ENCODE data around the gene PCNA. TPM values are rescaled to one million over a fixed set of nuclear protein-coding genes. Genes with fewer than 3 reads are reported as not detected.

The PCNA gene
- total RNA-seq, 1 donor from 2014 or later: 87.5 TPM

DNA sequence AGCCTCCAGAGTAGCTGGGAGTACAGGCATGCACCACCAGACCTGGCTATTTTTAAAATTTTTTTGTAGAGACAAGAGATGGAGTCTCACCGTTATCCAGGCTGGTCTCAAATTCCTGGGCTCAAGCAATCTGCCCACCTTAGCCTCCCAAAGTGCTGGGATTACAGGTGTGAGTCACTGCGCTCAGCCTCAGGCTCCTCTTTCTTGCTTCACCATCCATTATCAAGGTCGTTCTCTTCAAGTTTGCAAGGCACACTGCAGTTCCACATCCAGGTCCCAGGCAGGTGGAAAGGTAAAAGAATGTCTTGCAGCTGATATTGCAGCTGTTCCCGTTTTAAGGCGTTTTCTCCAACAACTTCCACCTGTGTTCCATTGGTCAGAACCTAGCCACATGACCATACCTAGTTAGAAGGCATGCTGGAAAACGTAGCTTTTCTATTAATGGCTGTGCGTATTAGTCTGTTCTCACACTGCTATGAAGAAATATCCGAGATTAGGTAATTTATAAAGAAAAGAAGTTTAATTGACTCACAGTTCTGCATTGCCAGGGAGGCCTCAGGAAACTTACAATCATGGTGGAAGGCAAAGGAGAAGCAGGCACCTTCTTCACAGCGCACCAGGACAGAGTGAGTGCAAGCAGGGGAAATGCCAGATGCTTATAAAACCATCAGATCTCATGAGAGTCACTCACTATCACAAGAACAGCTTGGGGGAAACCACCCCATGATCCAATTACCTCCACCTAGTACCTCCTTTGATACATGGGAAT, 51.7 kb downstream of the PCNA start:
- no peaks in the 10 kb centered on the region for H3K9me3 Mint-ChIP-seq
- H3K27me3 Mint-ChIP-seq (ENCODE audit: low read depth): no peaks in the 10 kb centered on the region
- H3K27ac Mint-ChIP-seq: no peak overlapping the region
- H3K4me1 Mint-ChIP-seq: no peaks in the 10 kb centered on the region
- DNase-seq (ENCODE audit: low spot score in 2 of 2, unreplicated experiment in 2 of 2): no peak
- H3K36me3 Mint-ChIP-seq: no peaks in the 10 kb centered on the region
- no peak for TF ChIP-seq CTCF (IDR thresholded peaks at IDR 0.05; ENCODE audit: unreplicated experiment)
- no peak overlapping the region for H3K4me3 Mint-ChIP-seq

DNA sequence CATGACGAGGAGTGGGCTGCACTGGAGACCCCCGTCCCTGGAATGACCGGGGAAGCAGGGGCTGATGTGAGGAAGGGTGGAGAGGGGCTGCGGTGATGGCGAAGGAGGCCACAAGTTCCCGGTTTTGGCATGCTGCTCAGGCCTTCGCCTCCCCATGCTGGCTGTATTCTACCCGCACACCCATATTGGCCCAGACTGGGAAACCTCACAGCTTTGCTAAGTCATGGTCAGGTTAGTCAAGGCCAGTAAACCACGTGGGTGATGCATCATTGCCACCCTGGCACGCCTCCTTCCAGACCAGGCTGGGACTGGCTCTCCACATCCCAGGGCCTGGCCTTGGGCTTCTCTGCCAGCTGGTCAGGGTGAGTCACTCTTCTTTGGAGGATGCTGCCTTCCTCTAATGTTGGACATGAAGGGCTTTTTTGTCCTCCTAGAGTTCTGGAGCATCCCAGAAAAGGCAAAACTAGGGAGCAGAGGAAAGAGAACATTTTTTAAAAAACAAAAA, 53.8 kb downstream of the PCNA start:
- Mint-ChIP-seq H3K4me3 (no peak overlapping the region), H3K4me1 (no peaks in the 10 kb centered on the region), H3K36me3 (no peaks in the 10 kb centered on the region), H3K9me3 (no peaks in the 10 kb centered on the region), H3K27ac (no peak overlapping the region), H3K27me3 (ENCODE audit: low read depth) (no peaks in the 10 kb centered on the region)
- DNase-seq (ENCODE audit: low spot score in 2 of 2, unreplicated experiment in 2 of 2): no peak
- TF ChIP-seq CTCF (IDR thresholded peaks at IDR 0.05; ENCODE audit: unreplicated experiment): no peak

DNA sequence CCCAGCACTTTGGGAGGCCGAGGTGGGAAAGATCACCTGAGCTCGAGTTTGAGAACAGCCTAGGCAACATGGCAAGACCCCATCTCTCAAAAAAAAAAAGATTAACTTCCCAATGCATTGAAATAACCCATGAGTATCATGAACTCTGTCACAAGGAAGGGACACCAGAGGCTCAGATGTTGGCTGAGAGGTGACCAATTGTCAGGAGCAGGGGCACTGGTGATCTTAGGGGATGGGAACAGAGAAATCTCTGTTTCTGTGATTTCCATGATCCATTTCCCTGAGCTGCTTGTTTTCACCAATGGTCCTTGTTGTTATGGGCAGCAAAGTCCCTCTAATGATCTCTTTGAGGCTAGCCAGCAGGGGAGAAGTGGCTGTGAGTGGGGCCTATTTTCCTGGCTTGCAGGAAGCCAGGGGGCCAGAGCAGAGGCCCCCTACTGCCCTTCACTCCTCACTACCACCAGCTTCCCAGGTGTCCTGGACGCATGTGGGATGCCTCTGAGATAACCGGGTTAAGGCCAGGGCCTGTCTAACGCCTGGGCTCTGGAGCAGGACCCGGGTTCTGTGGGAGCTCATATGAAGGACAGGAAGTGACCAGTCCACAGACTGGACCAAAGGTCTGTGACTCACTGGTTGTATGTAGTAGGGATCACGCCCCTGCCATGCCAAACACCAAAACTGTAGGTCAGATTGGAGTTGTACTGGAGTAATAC, 54.4 kb downstream of the PCNA start:
- no peak overlapping the region for H3K4me3 Mint-ChIP-seq
- H3K36me3 Mint-ChIP-seq: no peaks in the 10 kb centered on the region
- no peaks in the 10 kb centered on the region for H3K4me1 Mint-ChIP-seq
- DNase-seq (ENCODE audit: low spot score in 2 of 2, unreplicated experiment in 2 of 2): no peak
- TF ChIP-seq CTCF (IDR thresholded peaks at IDR 0.05; ENCODE audit: unreplicated experiment): no peak
- H3K9me3 Mint-ChIP-seq: no peaks in the 10 kb centered on the region
- no peaks in the 10 kb centered on the region for H3K27me3 Mint-ChIP-seq (ENCODE audit: low read depth)
- no peak overlapping the region for H3K27ac Mint-ChIP-seq

Other genes starting within 250 kb of the PCNA start
- 33.7 to 35.5 TPM (median 34.7 TPM) in 3 replicates for gene SLC23A2, start 118.4 kb downstream of the PCNA start, total RNA-seq
- gene TMEM230, start 6.9 kb downstream of the PCNA start, total RNA-seq: 60.7 to 66.5 TPM (median 64.7 TPM) in 3 replicates
- gene CDS2, start 7.0 kb upstream of the PCNA start, total RNA-seq: 41.6 to 44.9 TPM (median 42.2 TPM) in 3 replicates
- gene PROKR2, start 197.0 kb upstream of the PCNA start, total RNA-seq: 2.1 to 2.4 TPM (median 2.3 TPM) in 3 replicates

Data from mesothelial cell of epicardium (in vitro differentiated cells).